ENCODE measurements around the gene CEP164.

GRCh38 chr11:117430293-117430955 lies 102.8 kb downstream of the CEP164 start:
- TF ChIP-seq POLR2A (IDR thresholded peaks at IDR 0.05) (no peak), CTCF (IDR thresholded peaks at IDR 0.05 in 4 of 5, conservative IDR thresholded peaks at IDR 0.05 in 1 of 5) (no peak)

Measured in gastrocnemius medialis (tissue), 4 donors.